ENCODE data around the gene MAPK4. TPM values are rescaled to one million over a fixed set of nuclear protein-coding genes. Genes with fewer than 3 reads are reported as not detected.

The MAPK4 gene
- total and polyA plus RNA-seq, 12 donors, result 7.5 to 86.9 (median 37.1) TPM

GRCh38 chr18:50729376-50729775 lies 169.5 kb downstream of the MAPK4 start:
- H3K9me3 ChIP-seq, result no peaks in the 10 kb centered on the region
- TF ChIP-seq CTCF (IDR thresholded peaks at IDR 0.05), result no peak
- H3K36me3 ChIP-seq, result peaks cover 0 to 6% (median 0%) of the 10 kb centered on the region in 9 donors
- peaks cover 0 to 4% (median 0%) of the 10 kb centered on the region in 7 donors for H3K27me3 ChIP-seq
- 77 to 78% methylated on average over 42 to 46 of the region's 46 CpGs for WGBS, 2 donors
- H3K27ac ChIP-seq, result no peak overlapping the region
- intact Hi-C loops (cut with DNase I), result loop anchor here in 1 of 10 donors (5.0 kb wide), 1 partner anchor 67 kb away; no protein-coding TSS in a partner anchor
- H3K4me1 ChIP-seq, result peaks cover 4 to 41% (median 22%) of the 10 kb centered on the region in 9 donors
- DNase-seq, result no peak
- no peak overlapping the region for H3K4me3 ChIP-seq
- no peak for ATAC-seq

GRCh38 chr18:50729986-50730385 lies 170.1 kb downstream of the MAPK4 start:
- intact Hi-C loops (cut with DNase I), result loop anchor here in 1 of 10 donors (5.0 kb wide), 1 partner anchor 68 kb away; no protein-coding TSS in a partner anchor
- no peak overlapping the region for H3K27ac ChIP-seq
- H3K4me3 ChIP-seq, result no peak overlapping the region
- peaks cover 0 to 6% (median 0%) of the 10 kb centered on the region in 9 donors for H3K36me3 ChIP-seq
- ATAC-seq (no peak), DNase-seq (no peak)
- TF ChIP-seq CTCF (IDR thresholded peaks at IDR 0.05), result no peak
- H3K4me1 ChIP-seq, result peaks cover 3 to 35% (median 17%) of the 10 kb centered on the region in 9 donors
- H3K9me3 ChIP-seq, result no peaks in the 10 kb centered on the region
- H3K27me3 ChIP-seq, result peaks cover 0 to 4% (median 0%) of the 10 kb centered on the region in 7 donors
- WGBS, 2 donors, result 83 to 87% methylated on average over 9 of the region's 9 CpGs

- H3K9me3 ChIP-seq, result no peaks in the 10 kb centered on the region
- H3K4me1 ChIP-seq, result no peaks in the 10 kb centered on the region
- WGBS, 2 donors, result 69 to 73% methylated on average over 8 of the region's 8 CpGs
- DNase-seq (no peak), ATAC-seq (peak in 1 of 8 donors; percentile 3)
- H3K27ac ChIP-seq, result no peak overlapping the region
- TF ChIP-seq CTCF (IDR thresholded peaks at IDR 0.05), result no peak
- intact Hi-C loops (cut with DNase I), result no loop called here
- peaks cover 0 to 6% (median 0%) of the 10 kb centered on the region in 9 donors for H3K36me3 ChIP-seq
- H3K27me3 ChIP-seq, result peaks cover 0 to 10% (median 0%) of the 10 kb centered on the region in 7 donors
- no peak overlapping the region for H3K4me3 ChIP-seq
Measured at GRCh38 chr18:50734342-50734741, 174.5 kb downstream of the MAPK4 start.

GRCh38 chr18:50734886-50735285 lies 175.0 kb downstream of the MAPK4 start:
- Histone ChIP-seq H3K4me3 (no peak overlapping the region), H3K27me3 (peaks cover 0 to 10% (median 0%) of the 10 kb centered on the region in 7 donors), H3K27ac (no peak overlapping the region), H3K4me1 (no peaks in the 10 kb centered on the region), H3K9me3 (no peaks in the 10 kb centered on the region), H3K36me3 (peaks cover 0 to 4% (median 0%) of the 10 kb centered on the region in 9 donors)
- ATAC-seq (peak in 1 of 8 donors; percentile 19), DNase-seq (no peak)
- WGBS, 2 donors, result 63 to 67% methylated on average over 5 of the region's 5 CpGs
- intact Hi-C loops (cut with DNase I), result no loop called here
- no peak for TF ChIP-seq CTCF (IDR thresholded peaks at IDR 0.05)
